Activated T-cell treated with anti-CD3 and anti-CD28 coated beads for 1 hour (primary cell): ENCODE measurements around the gene ARSJ.

ENCODE experiments used
- DNase-seq: peaks from one replicate; pipeline ENCODE4 v3.0.0-alpha.2; 2020; ENCODE audit warnings: low read depth

ARSJ gene

GRCh38 chr4:113987382-113987941 lies 8.0 kb upstream of the ARSJ start:
- DNase-seq: no peak

- DNase-seq: no peak
Measured at GRCh38 chr4:113982181-113982580, 2.7 kb upstream of the ARSJ start.

- no peak for DNase-seq
Measured at GRCh38 chr4:113981591-113981990, 2.1 kb upstream of the ARSJ start.

GRCh38 chr4:113979905-113980615 lies 613 bp upstream of the ARSJ start:
- DNase-seq: no peak

- DNase-seq: no peak
Measured at GRCh38 chr4:113978561-113979147, 793 bp downstream of the ARSJ start.

GRCh38 chr4:113978105-113978504 lies 1.3 kb downstream of the ARSJ start:
- no peak for DNase-seq

GRCh38 chr4:113977526-113977855 lies 2.0 kb downstream of the ARSJ start:
- no peak for DNase-seq

GRCh38 chr4:113976741-113977525 lies 2.5 kb downstream of the ARSJ start:
- no peak for DNase-seq

GRCh38 chr4:113975578-113975977 lies 3.9 kb downstream of the ARSJ start:
- no peak for DNase-seq

- DNase-seq: no peak
Measured at GRCh38 chr4:113974467-113974866, 5.0 kb downstream of the ARSJ start.

- no peak for DNase-seq
Measured at GRCh38 chr4:113973345-113973744, 6.1 kb downstream of the ARSJ start.

- no peak for DNase-seq
Measured at GRCh38 chr4:113972781-113973180, 6.7 kb downstream of the ARSJ start.

GRCh38 chr4:113971706-113972360 lies 7.6 kb downstream of the ARSJ start:
- no peak for DNase-seq

- DNase-seq: no peak
Measured at GRCh38 chr4:113969709-113970334, 9.6 kb downstream of the ARSJ start.

- no peak for DNase-seq
Measured at GRCh38 chr4:113968473-113968872, 11.0 kb downstream of the ARSJ start.

- no peak for DNase-seq
Measured at GRCh38 chr4:113967687-113968086, 11.8 kb downstream of the ARSJ start.

- DNase-seq: no peak
Measured at GRCh38 chr4:113962719-113963265, 16.7 kb downstream of the ARSJ start.

GRCh38 chr4:113962016-113962347 lies 17.5 kb downstream of the ARSJ start:
- no peak for DNase-seq

- no peak for DNase-seq
Measured at GRCh38 chr4:113960684-113961321, 18.6 kb downstream of the ARSJ start.

- DNase-seq: no peak
Measured at GRCh38 chr4:113959539-113959937, 19.9 kb downstream of the ARSJ start.

- DNase-seq: no peak
Measured at GRCh38 chr4:113958766-113959538, 20.5 kb downstream of the ARSJ start.
